HepG2 (cell line): ENCODE results near the gene SAMM50. TPM values are rescaled to one million over a fixed set of nuclear protein-coding genes. Genes with fewer than 3 reads are reported as not detected.

Experiments
- ATAC-seq: fragments of 200-7000 bp; cut with Tn5 transposase; 3 replicates; pipeline ENCODE4 v1.9.1; 2020; ENCODE audit warnings: mild to moderate bottlenecking, moderate library complexity
- BruUV-seq: library from RNA; stranded (reverse); fragments of 400-500 nt; replicated peaks from 2 replicates; lab custom pipeline; 2021; lab: Mats Ljungman, UMichigan
- CTCF ChIA-PET: fragments of 300-600 bp; formaldehyde crosslinking; extraction: SDS; loops from one replicate; lab custom pipeline; 2021; ENCODE audit warnings: low total read pairs, inconsistent platforms, low intra/inter-chr PET ratio; lab: Yijun Ruan, JAX
- POLR2A ChIA-PET: fragments of 350-600 bp; sonication (Branson Sonifier 250); formaldehyde crosslinking; loops from one replicate; lab custom pipeline; 2020; ENCODE audit warnings: antibody characterized with exemption, inconsistent platforms; lab: Yijun Ruan, JAX
- DNase-seq: peaks from one replicate; pipeline ENCODE4 v3.0.0-alpha.2; 2015; ENCODE audit warnings: low spot score
- FAIRE-seq: peaks from 3 replicates; lab custom pipeline; 2011; peaks lifted over from hg19 to GRCh38; lab: Jason Lieb, UNC
- H2AFZ ChIP-seq: one replicate; pipeline ENCODE4 v1.6.1; 2011; ENCODE audit warnings: low read length, inconsistent platforms
- H3K27ac ChIP-seq: fragments of 300-600 bp; 3 replicates; pipeline ENCODE4 v1.8.0; 2011; ENCODE audit warnings: mixed run types, mild to moderate bottlenecking, mixed read lengths, low read length, inconsistent platforms; ENCODE audit not compliant: insufficient read depth; ENCODE audit errors: extremely low read length
- H3K27me3 ChIP-seq, 2 experiments: fragments of 200-600 bp in 1 of 2; 2 replicates in 1 of 2; 3 replicates in 1 of 2; pipeline versions ENCODE4 v1.6.0 to v1.8.0; 2011; ENCODE audit warnings: low read length in 2 of 2, mild to moderate bottlenecking in 2 of 2, moderate library complexity in 2 of 2, inconsistent platforms in 1 of 2; ENCODE audit not compliant: insufficient read depth in 2 of 2, control insufficient read depth in 1 of 2
- H3K36me3 ChIP-seq, 2 experiments: fragments of 200-600 bp in 1 of 2; replicated peaks in 1 of 2; 2 replicates in 1 of 2; 3 replicates in 1 of 2; pipeline versions ENCODE4 v1.5.1 to v1.8.0; 2011; ENCODE audit warnings: low read length in 2 of 2, inconsistent platforms in 1 of 2; ENCODE audit not compliant: insufficient read depth in 2 of 2, control insufficient read depth in 1 of 2
- H3K4me1 ChIP-seq: 2 replicates; pipeline ENCODE4 v1.5.1; 2012; ENCODE audit warnings: low read length, inconsistent platforms; ENCODE audit not compliant: insufficient read depth
- H3K4me2 ChIP-seq: 2 replicates; pipeline ENCODE4 v1.6.0; 2011; ENCODE audit warnings: low read depth, low read length, inconsistent platforms
- H3K4me3 ChIP-seq, 3 experiments: fragments of 200-600 bp in 1 of 3; sonication (generic), shearing (Covaris generic) in 1 of 3; replicated peaks in 1 of 3; 2 replicates each; pipeline ENCODE4 v1.5.1; 2011 to 2016; ENCODE audit warnings: low read length in 3 of 3, inconsistent platforms in 2 of 3, low read depth in 2 of 3, mild to moderate bottlenecking in 2 of 3, control low read depth in 1 of 3, mixed read lengths in 1 of 3; ENCODE audit not compliant: insufficient read depth in 1 of 3
- H3K79me2 ChIP-seq: one replicate; pipeline ENCODE4 v1.6.1; 2011; ENCODE audit warnings: low read length, inconsistent platforms; ENCODE audit not compliant: insufficient read depth
- H3K9ac ChIP-seq: 2 replicates; pipeline ENCODE4 v1.6.0; 2011; ENCODE audit warnings: mild to moderate bottlenecking, low read depth, low read length, inconsistent platforms; ENCODE audit not compliant: insufficient read depth
- H3K9me3 ChIP-seq: 2 replicates; pipeline ENCODE4 v1.5.1; 2012; ENCODE audit warnings: mild to moderate bottlenecking, low read length
- H4K20me1 ChIP-seq: 2 replicates; pipeline ENCODE4 v1.6.0; 2011; ENCODE audit warnings: inconsistent platforms, mild to moderate bottlenecking, low read length, moderate library complexity; ENCODE audit not compliant: insufficient read depth
- HMG20B ChIP-seq: conservative IDR thresholded peaks from 2 replicates; pipeline ENCODE4 v1.6.1; 2016; ENCODE audit warnings: missing genetic modification reagents, missing compliant biosample characterization
- IRF2 ChIP-seq: IDR thresholded peaks from 2 replicates; pipeline ENCODE4 v1.6.1; 2018; ENCODE audit warnings: missing genetic modification reagents, missing compliant biosample characterization
- KLF16 ChIP-seq, 2 experiments: sonication (generic) in 1 of 2; formaldehyde crosslinking in 1 of 2; IDR thresholded peaks; 2 replicates each; pipeline versions ENCODE4 v1.6.1 to v1.8.0; 2016 to 2023; ENCODE audit warnings: missing genetic modification reagents in 2 of 2, missing compliant biosample characterization in 1 of 2
- RFX3 ChIP-seq: IDR thresholded peaks from 2 replicates; pipeline ENCODE4 v1.6.1; 2016; ENCODE audit warnings: missing biosample characterization, missing genetic modification reagents
- SCMH1 ChIP-seq: sonication (generic); formaldehyde crosslinking; IDR thresholded peaks from 2 replicates; pipeline ENCODE4 v1.9.0; 2021; ENCODE audit warnings: missing genetic modification reagents, mild to moderate bottlenecking, borderline replicate concordance
- ZBTB4 ChIP-seq: sonication (generic); formaldehyde crosslinking; IDR thresholded peaks from 2 replicates; pipeline ENCODE4 v1.4.0; 2020; ENCODE audit warnings: missing genetic modification reagents, mild to moderate bottlenecking, borderline replicate concordance
- ZC3H4 ChIP-seq: sonication (generic); formaldehyde crosslinking; IDR thresholded peaks from 2 replicates; pipeline ENCODE4 v1.4.0; 2020; ENCODE audit warnings: missing genetic modification reagents, borderline replicate concordance
- ZNF343 ChIP-seq: sonication (generic); formaldehyde crosslinking; IDR thresholded peaks from 2 replicates; pipeline ENCODE4 v1.4.0; 2020; ENCODE audit warnings: mild to moderate bottlenecking, missing genetic modification reagents
- WGBS: methylation state at CpG from one replicate; pipeline ENCODE4 v1.1.6; 2017; ENCODE audit warnings: low lambda C conversion rate; 5-methylcytosine and 5-hydroxymethylcytosine counted together
- in situ Hi-C: cut with HindIII; loops from 2 replicates; pipeline ENCODE4 v1.10.0; 2017; ENCODE audit warnings: low pct_unique_long_range_greater_than_20kb; ENCODE audit not compliant: extremely low pct_ligation_motif_present
- intact Hi-C: fragments of 100-400 bp; cut with micrococcal nuclease; formaldehyde crosslinking; loops from one replicate; pipeline ENCODE4 v1.10.0; 2022; ENCODE audit not compliant: unreplicated experiment
- polyA plus RNA-seq, 8 experiments: library from polyadenylated mRNA; depleted of rRNA in 3 of 8; stranded (reverse) in 7 of 8; unstranded in 1 of 8; fragments of >200 nt; fragmentation: Illumina TruSeq in 4 of 8; extraction: Trizol in 4 of 8; gene quantifications; 2 replicates each; pipeline versions ENCODE4 v1.2.1 to v1.2.3, GENCODE V29; 2011 to 2016; ENCODE audit warnings: low read depth in 4 of 8, missing spikeins in 1 of 8, mixed read lengths in 1 of 8; ENCODE audit not compliant: insufficient read depth in 1 of 8
- total RNA-seq, 5 experiments: library from RNA; depleted of rRNA; stranded (reverse); fragments of >200 nt; fragmentation: Illumina TruSeq; extraction: Trizol; gene quantifications; 2 replicates each; pipeline ENCODE4 v1.2.3, GENCODE V29; 2016; ENCODE audit warnings: low read depth in 1 of 5
- TF ChIP-seq, protein P1 (sequence below), 2 experiments: sonication (generic) in 1 of 2; formaldehyde crosslinking in 1 of 2; IDR thresholded peaks; 2 replicates each; pipeline versions ENCODE4 v1.4.0 to v1.6.1; 2018 to 2020; ENCODE audit warnings: missing genetic modification reagents in 2 of 2, borderline replicate concordance in 1 of 2, low read depth in 1 of 2, mild to moderate bottlenecking in 1 of 2, missing biosample characterization in 1 of 2
- TF ChIP-seq, protein P2 (sequence below): sonication (generic); formaldehyde crosslinking; conservative IDR thresholded peaks from 2 replicates; pipeline ENCODE4 v1.8.0; 2022; ENCODE audit warnings: mild to moderate bottlenecking, moderate library complexity, missing genetic modification reagents
- TF ChIP-seq, protein P3 (sequence below): sonication (generic); formaldehyde crosslinking; IDR thresholded peaks from 2 replicates; pipeline ENCODE4 v1.8.0; 2022; ENCODE audit warnings: mild to moderate bottlenecking, missing genetic modification reagents, moderate library complexity

SAMM50 gene
- total and polyA plus RNA-seq, 2 of the 13 experiments (the other 11 are each of a cell fraction or from before 2014, with no cell fraction given): 34.7 to 63.4 TPM

DNA sequence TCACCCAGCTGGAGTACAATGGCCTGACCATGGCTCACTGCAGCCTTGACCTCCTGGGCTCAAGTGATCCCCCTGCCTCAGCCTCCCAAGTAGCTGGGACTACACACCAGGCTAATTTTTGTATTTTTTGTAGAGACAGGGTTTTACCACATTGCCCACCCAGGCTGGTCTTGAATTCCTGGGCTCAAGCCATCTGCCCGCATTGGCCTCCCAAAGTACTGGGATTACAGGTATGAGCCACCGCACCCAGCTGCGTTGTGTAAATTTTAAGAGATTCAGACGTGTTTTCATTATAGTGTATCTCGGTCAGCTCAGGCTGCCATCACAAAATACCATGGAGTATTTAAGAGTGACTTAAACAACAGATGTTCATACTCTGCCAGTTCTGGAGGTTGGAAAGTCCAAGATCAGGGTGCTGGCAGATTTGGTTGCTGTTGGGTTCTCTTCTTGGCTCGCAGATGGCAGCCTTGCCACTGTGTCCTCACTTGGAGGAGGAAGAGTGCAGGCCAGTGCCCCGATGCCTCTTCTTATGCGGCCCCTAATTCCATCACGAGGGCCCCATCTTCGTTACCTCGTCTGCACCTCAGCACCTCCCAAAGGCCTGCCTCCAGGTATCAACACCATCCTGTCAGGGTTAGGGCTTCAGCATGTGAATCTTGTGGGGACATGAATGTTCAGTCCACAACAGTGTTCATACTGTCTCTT, 36.2 kb downstream of the SAMM50 start:
- no TSS peak for BruUV-seq
- H3K9ac ChIP-seq: no peak overlapping the region
- ATAC-seq (no peak), FAIRE-seq (no peak), DNase-seq (no peak)
- intact Hi-C loops: no loop called here
- TF ChIP-seq, protein P1, sequence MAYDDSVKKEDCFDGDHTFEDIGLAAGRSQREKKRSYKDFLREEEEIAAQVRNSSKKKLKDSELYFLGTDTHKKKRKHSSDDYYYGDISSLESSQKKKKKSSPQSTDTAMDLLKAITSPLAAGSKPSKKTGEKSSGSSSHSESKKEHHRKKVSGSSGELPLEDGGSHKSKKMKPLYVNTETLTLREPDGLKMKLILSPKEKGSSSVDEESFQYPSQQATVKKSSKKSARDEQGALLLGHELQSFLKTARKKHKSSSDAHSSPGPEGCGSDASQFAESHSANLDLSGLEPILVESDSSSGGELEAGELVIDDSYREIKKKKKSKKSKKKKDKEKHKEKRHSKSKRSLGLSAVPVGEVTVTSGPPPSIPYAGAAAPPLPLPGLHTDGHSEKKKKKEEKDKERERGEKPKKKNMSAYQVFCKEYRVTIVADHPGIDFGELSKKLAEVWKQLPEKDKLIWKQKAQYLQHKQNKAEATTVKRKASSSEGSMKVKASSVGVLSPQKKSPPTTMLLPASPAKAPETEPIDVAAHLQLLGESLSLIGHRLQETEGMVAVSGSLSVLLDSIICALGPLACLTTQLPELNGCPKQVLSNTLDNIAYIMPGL (CRISPR knock-in tag; IDR thresholded peaks at IDR 0.05; ENCODE audit: borderline replicate concordance in 1 of 2, low read depth in 1 of 2): no peak
- TF ChIP-seq IRF2 (CRISPR knock-in tag) (no peak), ZNF343 (CRISPR knock-in tag) (no peak), SCMH1 (no peak), HMG20B (no peak), ZC3H4 (no peak), RFX3 (CRISPR knock-in tag) (no peak), ZBTB4 (CRISPR knock-in tag) (no peak), KLF16 (CRISPR knock-in tag; IDR thresholded peaks at IDR 0.05) (no peak)
- TF ChIP-seq, protein P2, sequence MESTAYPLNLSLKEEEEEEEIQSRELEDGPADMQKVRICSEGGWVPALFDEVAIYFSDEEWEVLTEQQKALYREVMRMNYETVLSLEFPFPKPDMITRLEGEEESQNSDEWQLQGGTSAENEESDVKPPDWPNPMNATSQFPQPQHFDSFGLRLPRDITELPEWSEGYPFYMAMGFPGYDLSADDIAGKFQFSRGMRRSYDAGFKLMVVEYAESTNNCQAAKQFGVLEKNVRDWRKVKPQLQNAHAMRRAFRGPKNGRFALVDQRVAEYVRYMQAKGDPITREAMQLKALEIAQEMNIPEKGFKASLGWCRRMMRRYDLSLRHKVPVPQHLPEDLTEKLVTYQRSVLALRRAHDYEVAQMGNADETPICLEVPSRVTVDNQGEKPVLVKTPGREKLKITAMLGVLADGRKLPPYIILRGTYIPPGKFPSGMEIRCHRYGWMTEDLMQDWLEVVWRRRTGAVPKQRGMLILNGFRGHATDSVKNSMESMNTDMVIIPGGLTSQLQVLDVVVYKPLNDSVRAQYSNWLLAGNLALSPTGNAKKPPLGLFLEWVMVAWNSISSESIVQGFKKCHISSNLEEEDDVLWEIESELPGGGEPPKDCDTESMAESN: no peak
- TF ChIP-seq, protein P3, sequence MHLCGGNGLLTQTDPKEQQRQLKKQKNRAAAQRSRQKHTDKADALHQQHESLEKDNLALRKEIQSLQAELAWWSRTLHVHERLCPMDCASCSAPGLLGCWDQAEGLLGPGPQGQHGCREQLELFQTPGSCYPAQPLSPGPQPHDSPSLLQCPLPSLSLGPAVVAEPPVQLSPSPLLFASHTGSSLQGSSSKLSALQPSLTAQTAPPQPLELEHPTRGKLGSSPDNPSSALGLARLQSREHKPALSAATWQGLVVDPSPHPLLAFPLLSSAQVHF (CRISPR knock-in tag): no peak
- peaks cover 4% of the 10 kb centered on the region; the same call in 1 of the 2 replicates for H4K20me1 ChIP-seq
- H3K79me2 ChIP-seq: no peaks in the 10 kb centered on the region
- no peaks in the 10 kb centered on the region for H3K9me3 ChIP-seq
- peaks cover 36 to 81% of the 10 kb centered on the region in 2 experiments for H3K36me3 ChIP-seq
- in situ Hi-C loops: loop anchor here (5.0 kb wide), 1 partner anchor 636 kb away; no protein-coding TSS in a partner anchor
- 99% methylated on average over 11 of the region's 11 CpGs for WGBS
- no peaks in the 10 kb centered on the region for H3K27me3 ChIP-seq
- ChIA-PET CTCF (no interaction called here), POLR2A (no interaction called here)
- peaks cover 7% of the 10 kb centered on the region for H3K4me1 ChIP-seq
- H3K4me2 ChIP-seq: no peak overlapping the region
- H2AFZ ChIP-seq: no peak overlapping the region
- no peak overlapping the region for H3K4me3 ChIP-seq
- no peak overlapping the region for H3K27ac ChIP-seq
